HCT116 (cell line): Measurements from ENCODE around the gene EXOC6B. TPM values are rescaled to one million over a fixed set of nuclear protein-coding genes. Genes with fewer than 3 reads are reported as not detected.

Experiments used
- ATAC-seq: fragments of 200-7000 bp; cut with Tn5 transposase; 2 replicates; pipeline ENCODE4 v1.9.1; 2020; ENCODE audit warnings: mild to moderate bottlenecking, moderate library complexity
- BruUV-seq: library from RNA; stranded (reverse); fragments of 400-500 nt; replicated peaks from 2 replicates; lab custom pipeline; 2021; lab: Mats Ljungman, UMichigan
- CTCF ChIA-PET: fragments of 300-600 bp; sonication (Branson Sonifier 250); formaldehyde crosslinking; loops from one replicate; lab custom pipeline; 2021; ENCODE audit warnings: antibody characterized with exemption; lab: Charles Lee
- POLR2A ChIA-PET: fragments of 300-600, 350-600 bp; sonication (Branson Sonifier 250); formaldehyde crosslinking; loops from one replicate; lab custom pipeline; 2021; ENCODE audit warnings: antibody characterized with exemption; lab: Charles Lee
- RAD21 ChIA-PET, 2 experiments: fragments of 300-600 bp; sonication (Branson Sonifier 250); formaldehyde crosslinking; loops; one replicate each; lab custom pipeline; 2023; ENCODE audit warnings: low total read pairs in 2 of 2; ENCODE audit not compliant: uncharacterized antibody in 2 of 2, unreplicated experiment in 2 of 2, low non-redundant PET in 1 of 2; lab: Charles Lee
- DNase-seq: peaks from one replicate; pipeline ENCODE4 v3.0.0-alpha.2; 2010; ENCODE audit warnings: low read depth, low spot score
- H2AFZ ChIP-seq: fragments of 200-600 bp; shearing (Covaris generic), sonication (generic); 2 replicates; pipeline ENCODE4 v1.6.1; 2017; ENCODE audit warnings: low read depth, mixed run types, mixed read lengths, antibody characterized with exemption, low read length; ENCODE audit not compliant: poor library complexity, severe bottlenecking
- H3K27ac ChIP-seq: 2 replicates; pipeline ENCODE4 v1.5.1; 2012; ENCODE audit warnings: low read depth, low read length
- H3K27me3 ChIP-seq: fragments of 200-600 bp; sonication (generic); 2 replicates; pipeline ENCODE4 v1.6.1; 2016; ENCODE audit warnings: mixed run types, low read length, mixed read lengths; ENCODE audit not compliant: insufficient read depth
- H3K36me3 ChIP-seq, 2 experiments: fragments of 200-500 bp in 1 of 2; fragments of 200-600 bp in 1 of 2; sonication (Bioruptor generic) in 1 of 2; sonication (generic) in 1 of 2; 2 replicates each; pipeline versions ENCODE4 v1.5.1 to v1.6.1; 2014 to 2016; ENCODE audit warnings: low read length in 2 of 2, inconsistent platforms in 1 of 2, mixed read lengths in 1 of 2, mixed run types in 1 of 2; ENCODE audit not compliant: insufficient read depth in 2 of 2, control insufficient read depth in 1 of 2
- H3K4me1 ChIP-seq, 2 experiments: fragments of 200-600 bp in 1 of 2; sonication (generic) in 1 of 2; 2 replicates each; pipeline versions ENCODE4 v1.5.1 to v1.6.1; 2012 to 2017; ENCODE audit warnings: low read length in 2 of 2, inconsistent platforms in 1 of 2, mild to moderate bottlenecking in 1 of 2, mixed read lengths in 1 of 2, mixed run types in 1 of 2, moderate library complexity in 1 of 2; ENCODE audit not compliant: insufficient read depth in 2 of 2, control insufficient read depth in 1 of 2
- H3K4me2 ChIP-seq: fragments of 200-600 bp; sonication (generic); 2 replicates; pipeline ENCODE4 v1.6.1; 2017; ENCODE audit warnings: mixed run types, low read length, mixed read lengths
- H3K4me3 ChIP-seq, 2 experiments: fragments of 200-600 bp in 1 of 2; sonication (generic) in 1 of 2; replicated peaks in 1 of 2; 2 replicates each; pipeline ENCODE4 v1.5.1; 2011 to 2016; ENCODE audit warnings: low read length in 2 of 2, control low read depth in 1 of 2, low read depth in 1 of 2, mild to moderate bottlenecking in 1 of 2, mixed read lengths in 1 of 2, mixed run types in 1 of 2
- H3K79me2 ChIP-seq: fragments of 200-600 bp; sonication (generic); 2 replicates; pipeline ENCODE4 v1.6.1; 2017; ENCODE audit warnings: mild to moderate bottlenecking, mixed run types, low read length, moderate library complexity, mixed read lengths; ENCODE audit not compliant: insufficient read depth
- H3K9ac ChIP-seq: fragments of 200-600 bp; sonication (generic); 2 replicates; pipeline ENCODE4 v1.6.1; 2016; ENCODE audit warnings: low read length, mixed read lengths
- H3K9me2 ChIP-seq: fragments of 200-600 bp; sonication (generic), shearing (Covaris generic); 2 replicates; pipeline ENCODE4 v1.6.1; 2017; ENCODE audit warnings: mixed run types, mild to moderate bottlenecking, moderate library complexity; ENCODE audit not compliant: insufficient read depth
- H3K9me3 ChIP-seq, 2 experiments: fragments of 200-500 bp in 1 of 2; fragments of 200-600 bp in 1 of 2; sonication (Bioruptor generic) in 1 of 2; sonication (generic) in 1 of 2; 2 replicates each; pipeline ENCODE4 v1.6.1; 2014 to 2017; ENCODE audit warnings: low read length in 2 of 2, mixed read lengths in 2 of 2, inconsistent platforms in 1 of 2, low read depth in 1 of 2, mild to moderate bottlenecking in 1 of 2, mixed run types in 1 of 2, moderate library complexity in 1 of 2; ENCODE audit not compliant: control insufficient read depth in 1 of 2, insufficient read depth in 1 of 2
- H4K20me1 ChIP-seq: fragments of 200-600 bp; sonication (generic), shearing (Covaris generic); 2 replicates; pipeline ENCODE4 v1.6.1; 2017; ENCODE audit warnings: mixed run types, mild to moderate bottlenecking, moderate library complexity; ENCODE audit not compliant: insufficient read depth
- ATF3 ChIP-seq: IDR thresholded peaks from 2 replicates; pipeline ENCODE4 v1.6.1; 2012
- CEBPB ChIP-seq: IDR thresholded peaks from 2 replicates; pipeline ENCODE4 v1.6.1; 2012; ENCODE audit warnings: low read depth
- CTCF ChIP-seq, 3 experiments: fragments of 200-600 bp in 1 of 3; sonication (generic) in 1 of 3; IDR thresholded peaks in 2 of 3; conservative IDR thresholded peaks in 1 of 3; 2 replicates each; pipeline ENCODE4 v1.5.1; 2012 to 2017; ENCODE audit warnings: low read depth in 2 of 3, low read length in 2 of 3, antibody characterized with exemption in 1 of 3, borderline replicate concordance in 1 of 3, control low read depth in 1 of 3, mild to moderate bottlenecking in 1 of 3, mixed read lengths in 1 of 3, mixed run types in 1 of 3, moderate library complexity in 1 of 3; ENCODE audit not compliant: insufficient read depth in 1 of 3
- EGR1 ChIP-seq: IDR thresholded peaks from 2 replicates; pipeline ENCODE4 v1.6.1; 2012; ENCODE audit warnings: low read depth
- ELF1 ChIP-seq: IDR thresholded peaks from 2 replicates; pipeline ENCODE4 v1.6.1; 2012; ENCODE audit warnings: low read depth, borderline replicate concordance
- EZH2phosphoT487 ChIP-seq: fragments of 200-600 bp; IDR thresholded peaks from 2 replicates; pipeline ENCODE4 v1.6.1; 2018; ENCODE audit warnings: antibody characterized with exemption, borderline replicate concordance
- FOSL1 ChIP-seq: IDR thresholded peaks from 2 replicates; pipeline ENCODE4 v1.6.1; 2012; ENCODE audit warnings: low read depth
- JUND ChIP-seq: IDR thresholded peaks from 2 replicates; pipeline ENCODE4 v1.6.1; 2012
- MAX ChIP-seq: IDR thresholded peaks from 2 replicates; pipeline ENCODE4 v1.6.1; 2012
- POLR2A ChIP-seq: IDR thresholded peaks from 2 replicates; pipeline ENCODE4 v1.7.0; 2011; ENCODE audit warnings: borderline replicate concordance; ENCODE audit not compliant: insufficient read depth, insufficient read length; ENCODE audit errors: extremely low read depth
- RAD21 ChIP-seq: IDR thresholded peaks from 2 replicates; pipeline ENCODE4 v1.6.1; 2012; ENCODE audit warnings: low read depth, mild to moderate bottlenecking
- SRF ChIP-seq: IDR thresholded peaks from 2 replicates; pipeline ENCODE4 v1.6.1; 2012; ENCODE audit warnings: low read depth
- TCF7L2 ChIP-seq: IDR thresholded peaks from 2 replicates; pipeline ENCODE4 v1.7.0; 2011; ENCODE audit warnings: borderline replicate concordance, inconsistent platforms; ENCODE audit not compliant: insufficient read depth, insufficient read length; ENCODE audit errors: extremely low read depth
- ZBTB33 ChIP-seq: IDR thresholded peaks from 2 replicates; pipeline ENCODE4 v1.6.1; 2011; ENCODE audit warnings: mild to moderate bottlenecking, low read length, moderate library complexity; ENCODE audit not compliant: insufficient replicate concordance; ENCODE audit errors: extremely low read depth
- ZNF274 ChIP-seq: fragments of 200-500 bp; sonication (Bioruptor generic); IDR thresholded peaks from 2 replicates; pipeline ENCODE4 v1.6.1; 2014; ENCODE audit warnings: mild to moderate bottlenecking, low read depth, low read length, inconsistent platforms
- intact Hi-C: fragments of 100-400 bp; cut with micrococcal nuclease; formaldehyde crosslinking; loops from 2 replicates; pipeline ENCODE4 v1.10.0; 2022
- total RNA-seq: library from RNA; stranded (reverse); gene quantifications from one replicate; pipeline ENCODE4 v1.2.1, GENCODE V29; 2021; ENCODE audit not compliant: unreplicated experiment

EXOC6B gene
- total RNA-seq, 1 experiment from 2014 or later = 25.4 TPM

- POLR2A ChIA-PET = no interaction called here
These were observed 109.2 kb downstream of the EXOC6B start for GRCh38 chr2:72716601-72717000.

More at GRCh38 chr2:72716601-72717000, 109.2 kb downstream of the EXOC6B start:
- ATAC-seq (no peak), DNase-seq (no peak)
- H3K27ac ChIP-seq = no peak overlapping the region
- H3K9ac ChIP-seq = no peak overlapping the region
- H3K27me3 ChIP-seq = no peaks in the 10 kb centered on the region
- peaks cover 8% of the 10 kb centered on the region in 2 experiments for H3K4me1 ChIP-seq
- no peaks in the 10 kb centered on the region for H3K79me2 ChIP-seq
- TF ChIP-seq CEBPB = no peak
- TF ChIP-seq ZNF274 = no peak
- TF ChIP-seq CTCF (IDR thresholded peaks at IDR 0.05 in 2 of 3, conservative IDR thresholded peaks at IDR 0.05 in 1 of 3; ENCODE audit: borderline replicate concordance in 1 of 3, insufficient read depth in 1 of 3, low read depth in 2 of 3, low read length in 2 of 3) = no peak
- TF ChIP-seq FOSL1 = no peak
- no peak for TF ChIP-seq JUND
- no peak for TF ChIP-seq POLR2A
- no peak for TF ChIP-seq TCF7L2
- TF ChIP-seq RAD21 = no peak
- no peak for TF ChIP-seq ELF1
- TF ChIP-seq ZBTB33 = no peak
- TF ChIP-seq EGR1 = no peak
- TF ChIP-seq EZH2phosphoT487 = no peak
- no peak for TF ChIP-seq SRF
- no peak for TF ChIP-seq ATF3
- no peak for TF ChIP-seq MAX
- H3K4me2 ChIP-seq = no peak overlapping the region
- no peak overlapping the region for H3K4me3 ChIP-seq
- H3K9me2 ChIP-seq = no peaks in the 10 kb centered on the region
- CTCF ChIA-PET = no interaction called here
- BruUV-seq = no TSS peak
- intact Hi-C loops = no loop called here
- no peak overlapping the region for H2AFZ ChIP-seq
- H3K36me3 ChIP-seq = no peaks in the 10 kb centered on the region
- no peaks in the 10 kb centered on the region for H4K20me1 ChIP-seq
- no peaks in the 10 kb centered on the region for H3K9me3 ChIP-seq
- RAD21 ChIA-PET = no interaction called here
